ENCODE data around the gene CDS2.

Gene CDS2

DNA sequence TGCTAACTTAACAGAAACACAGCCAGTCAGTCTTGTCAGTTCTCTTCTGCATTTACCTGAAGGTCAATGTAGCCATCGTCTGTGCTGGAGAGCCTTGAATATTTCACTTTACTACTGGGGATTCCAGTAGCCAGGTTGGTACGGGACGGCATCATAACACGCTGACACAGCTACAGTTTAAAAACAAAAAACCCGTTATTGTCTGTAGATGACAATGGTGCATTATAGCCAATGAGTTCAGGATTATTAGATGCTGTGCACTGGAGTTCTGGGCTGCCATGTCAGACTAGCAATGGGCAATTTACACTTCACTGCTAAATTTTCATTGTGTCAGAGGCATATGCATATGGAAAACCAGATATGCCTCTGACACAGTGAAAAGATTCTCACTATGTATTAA, 17.5 kb upstream of the CDS2 start:
- no CpG with 5 or more reads among the region's 5 CpGs for WGBS (ENCODE audit: extremely low coverage, insufficient coverage, insufficient read length)
- Histone ChIP-seq H4K12ac (ENCODE audit: low read depth, low read length) (no peak overlapping the region), H2AFZ (ENCODE audit: insufficient read depth, low read length, poor library complexity) (no peak overlapping the region), H2BK5ac (ENCODE audit: low read depth, low read length, poor library complexity) (no peak overlapping the region), H3K4ac (ENCODE audit: low read depth, low read length) (no peak overlapping the region), H3K18ac (ENCODE audit: low read length) (no peak overlapping the region), H3K14ac (ENCODE audit: low read length) (no peak overlapping the region), H2BK120ac (ENCODE audit: insufficient read depth, low read length, poor library complexity) (no peak overlapping the region), H2BK12ac (ENCODE audit: low read length) (no peak overlapping the region), H4K91ac (ENCODE audit: low read depth, low read length) (no peak overlapping the region), H3K27ac (ENCODE audit: low read depth, low read length) (no peak overlapping the region), H3K79me2 (ENCODE audit: control insufficient read depth, insufficient read depth, low read length, poor library complexity) (peaks cover 9% of the 10 kb centered on the region), H4K8ac (ENCODE audit: low read depth, low read length) (no peak overlapping the region), H3K4me2 (ENCODE audit: low read length) (no peak overlapping the region), H3K4me3 (ENCODE audit: low read depth, low read length) (no peak overlapping the region), H3K27me3 (ENCODE audit: insufficient read depth, low read length) (no peaks in the 10 kb centered on the region), H3K79me1 (ENCODE audit: low read length) (peaks cover 6% of the 10 kb centered on the region), H3K23ac (ENCODE audit: low read length) (no peak overlapping the region), H2AK5ac (ENCODE audit: low read length) (no peak overlapping the region), H3K4me1 (ENCODE audit: control insufficient read depth in 1 of 2, insufficient read depth in 2 of 2, low read length in 2 of 2) (peaks cover 3% of the 10 kb centered on the region in 2 experiments), H3K9me3 (ENCODE audit: insufficient read depth, low read depth, low read length) (no peaks in the 10 kb centered on the region), H3K36me3 (ENCODE audit: control insufficient read depth in 1 of 2, insufficient read depth in 2 of 2, low read length in 2 of 2) (peaks cover 34 to 44% of the 10 kb centered on the region in 2 experiments), H3K9ac (ENCODE audit: low read length) (no peak overlapping the region)
- DNase-seq, result no peak

DNA sequence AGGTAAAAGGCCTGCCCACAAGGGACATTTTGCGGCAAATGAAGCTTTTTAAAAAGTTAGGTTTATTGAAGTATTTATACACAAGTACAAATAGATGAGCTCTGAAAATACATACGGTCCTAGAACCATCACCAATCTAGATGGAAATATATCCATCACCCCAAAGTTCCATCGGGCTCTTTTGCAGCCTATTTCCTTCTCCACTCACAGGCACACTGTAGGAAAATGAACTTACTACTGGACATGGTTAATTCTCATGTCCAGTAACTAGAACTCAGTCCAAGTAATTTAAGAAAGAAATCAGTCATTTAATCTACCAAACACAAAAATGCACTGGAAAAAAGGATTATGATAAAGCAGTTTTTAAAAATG, 13.2 kb upstream of the CDS2 start:
- no peak overlapping the region for H2AK5ac ChIP-seq (ENCODE audit: low read length)
- H3K18ac ChIP-seq (ENCODE audit: low read length), result no peak overlapping the region
- H3K4ac ChIP-seq (ENCODE audit: low read depth, low read length), result no peak overlapping the region
- H3K14ac ChIP-seq (ENCODE audit: low read length), result no peak overlapping the region
- DNase-seq, result no peak
- no peak overlapping the region for H2BK120ac ChIP-seq (ENCODE audit: insufficient read depth, low read length, poor library complexity)
- no peaks in the 10 kb centered on the region for H3K9me3 ChIP-seq (ENCODE audit: insufficient read depth, low read depth, low read length)
- no peak overlapping the region for H2AFZ ChIP-seq (ENCODE audit: insufficient read depth, low read length, poor library complexity)
- peak overlapping the region; percentile 89 for H3K4me2 ChIP-seq (ENCODE audit: low read length)
- H3K23ac ChIP-seq (ENCODE audit: low read length), result no peak overlapping the region
- peaks cover 5 to 6% of the 10 kb centered on the region in 2 experiments for H3K4me1 ChIP-seq (ENCODE audit: control insufficient read depth in 1 of 2, insufficient read depth in 2 of 2, low read length in 2 of 2)
- no peak overlapping the region for H3K9ac ChIP-seq (ENCODE audit: low read length)
- no peak overlapping the region for H4K91ac ChIP-seq (ENCODE audit: low read depth, low read length)
- no peak overlapping the region for H2BK12ac ChIP-seq (ENCODE audit: low read length)
- H4K12ac ChIP-seq (ENCODE audit: low read depth, low read length), result peak overlapping the region; percentile 74
- peak overlapping the region; percentile 95 for H3K4me3 ChIP-seq (ENCODE audit: low read depth, low read length)
- no CpG with 5 or more reads among the region's 3 CpGs for WGBS (ENCODE audit: extremely low coverage, insufficient coverage, insufficient read length)
- H2BK5ac ChIP-seq (ENCODE audit: low read depth, low read length, poor library complexity), result no peak overlapping the region
- H3K36me3 ChIP-seq (ENCODE audit: control insufficient read depth in 1 of 2, insufficient read depth in 2 of 2, low read length in 2 of 2), result peaks cover 19 to 34% of the 10 kb centered on the region in 2 experiments
- peaks cover 13% of the 10 kb centered on the region for H3K79me2 ChIP-seq (ENCODE audit: control insufficient read depth, insufficient read depth, low read length, poor library complexity)
- H3K27ac ChIP-seq (ENCODE audit: low read depth, low read length), result peak overlapping the region; percentile 87
- H4K8ac ChIP-seq (ENCODE audit: low read depth, low read length), result peak overlapping the region; percentile 96
- H3K27me3 ChIP-seq (ENCODE audit: insufficient read depth, low read length), result no peaks in the 10 kb centered on the region
- peaks cover 6% of the 10 kb centered on the region for H3K79me1 ChIP-seq (ENCODE audit: low read length)

GRCh38 chr20:5114403-5114802, 12.4 kb upstream of the CDS2 start:
- peaks cover 19 to 29% of the 10 kb centered on the region in 2 experiments for H3K36me3 ChIP-seq (ENCODE audit: control insufficient read depth in 1 of 2, insufficient read depth in 2 of 2, low read length in 2 of 2)

GRCh38 chr20:5116875-5117274, 9.9 kb upstream of the CDS2 start:
- H3K79me2 ChIP-seq (ENCODE audit: control insufficient read depth, insufficient read depth, low read length, poor library complexity), result peaks cover 21% of the 10 kb centered on the region
- no peak overlapping the region for H3K14ac ChIP-seq (ENCODE audit: low read length)
- H2BK5ac ChIP-seq (ENCODE audit: low read depth, low read length, poor library complexity), result no peak overlapping the region
- H3K4ac ChIP-seq (ENCODE audit: low read depth, low read length), result no peak overlapping the region
- peaks cover 3 to 4% of the 10 kb centered on the region in 2 experiments for H3K4me1 ChIP-seq (ENCODE audit: control insufficient read depth in 1 of 2, insufficient read depth in 2 of 2, low read length in 2 of 2)
- H4K8ac ChIP-seq (ENCODE audit: low read depth, low read length), result no peak overlapping the region
- H2BK120ac ChIP-seq (ENCODE audit: insufficient read depth, low read length, poor library complexity), result no peak overlapping the region
- H3K27me3 ChIP-seq (ENCODE audit: insufficient read depth, low read length), result no peaks in the 10 kb centered on the region
- no peak overlapping the region for H2AK5ac ChIP-seq (ENCODE audit: low read length)
- H3K4me3 ChIP-seq (ENCODE audit: low read depth, low read length), result no peak overlapping the region
- no CpG with 5 or more reads among the region's 3 CpGs for WGBS (ENCODE audit: extremely low coverage, insufficient coverage, insufficient read length)
- H3K36me3 ChIP-seq (ENCODE audit: control insufficient read depth in 1 of 2, insufficient read depth in 2 of 2, low read length in 2 of 2), result peaks cover 9 to 19% of the 10 kb centered on the region in 2 experiments
- H3K18ac ChIP-seq (ENCODE audit: low read length), result no peak overlapping the region
- H3K9me3 ChIP-seq (ENCODE audit: insufficient read depth, low read depth, low read length), result no peaks in the 10 kb centered on the region
- H3K27ac ChIP-seq (ENCODE audit: low read depth, low read length), result no peak overlapping the region
- H3K4me2 ChIP-seq (ENCODE audit: low read length), result no peak overlapping the region
- H2BK12ac ChIP-seq (ENCODE audit: low read length), result no peak overlapping the region
- H4K12ac ChIP-seq (ENCODE audit: low read depth, low read length), result no peak overlapping the region
- H4K91ac ChIP-seq (ENCODE audit: low read depth, low read length), result no peak overlapping the region
- no peak overlapping the region for H2AFZ ChIP-seq (ENCODE audit: insufficient read depth, low read length, poor library complexity)
- no peak overlapping the region for H3K9ac ChIP-seq (ENCODE audit: low read length)
- no peak overlapping the region for H3K23ac ChIP-seq (ENCODE audit: low read length)
- H3K79me1 ChIP-seq (ENCODE audit: low read length), result peaks cover 12% of the 10 kb centered on the region
- DNase-seq, result no peak

More at GRCh38 chr20:5114403-5114802, 12.4 kb upstream of the CDS2 start:
- H3K4me1 ChIP-seq (ENCODE audit: control insufficient read depth in 1 of 2, insufficient read depth in 2 of 2, low read length in 2 of 2), result peaks cover 5 to 6% of the 10 kb centered on the region in 2 experiments
- no peak overlapping the region for H3K14ac ChIP-seq (ENCODE audit: low read length)
- no peak overlapping the region for H3K23ac ChIP-seq (ENCODE audit: low read length)
- H3K79me2 ChIP-seq (ENCODE audit: control insufficient read depth, insufficient read depth, low read length, poor library complexity), result peaks cover 19% of the 10 kb centered on the region
- H3K27me3 ChIP-seq (ENCODE audit: insufficient read depth, low read length), result no peaks in the 10 kb centered on the region
- H2BK5ac ChIP-seq (ENCODE audit: low read depth, low read length, poor library complexity), result no peak overlapping the region
- H2BK120ac ChIP-seq (ENCODE audit: insufficient read depth, low read length, poor library complexity), result no peak overlapping the region
- H4K8ac ChIP-seq (ENCODE audit: low read depth, low read length), result no peak overlapping the region
- H2AK5ac ChIP-seq (ENCODE audit: low read length), result no peak overlapping the region
- H2BK12ac ChIP-seq (ENCODE audit: low read length), result no peak overlapping the region
- no peak overlapping the region for H3K4me3 ChIP-seq (ENCODE audit: low read depth, low read length)
- H3K79me1 ChIP-seq (ENCODE audit: low read length), result peaks cover 7% of the 10 kb centered on the region
- no peak overlapping the region for H3K4ac ChIP-seq (ENCODE audit: low read depth, low read length)
- no peak overlapping the region for H3K18ac ChIP-seq (ENCODE audit: low read length)
- H3K9ac ChIP-seq (ENCODE audit: low read length), result no peak overlapping the region
- WGBS (ENCODE audit: extremely low coverage, insufficient coverage, insufficient read length), result no CpG with 5 or more reads among the region's 3 CpGs
- no peaks in the 10 kb centered on the region for H3K9me3 ChIP-seq (ENCODE audit: insufficient read depth, low read depth, low read length)
- DNase-seq, result no peak
- no peak overlapping the region for H4K91ac ChIP-seq (ENCODE audit: low read depth, low read length)
- no peak overlapping the region for H4K12ac ChIP-seq (ENCODE audit: low read depth, low read length)
- H2AFZ ChIP-seq (ENCODE audit: insufficient read depth, low read length, poor library complexity), result no peak overlapping the region
- no peak overlapping the region for H3K27ac ChIP-seq (ENCODE audit: low read depth, low read length)
- H3K4me2 ChIP-seq (ENCODE audit: low read length), result no peak overlapping the region
